Gastrocnemius medialis (tissue), 4 donors: ENCODE measurements around the gene ARID5B.

Experiments used
- CTCF ChIP-seq, 5 experiments: fragments of 450-650 bp in 3 of 5; fragments of 200-600 bp in 2 of 5; sonication (generic) in 2 of 5; IDR thresholded peaks in 4 of 5; conservative IDR thresholded peaks in 1 of 5; 1 replicate in 4 of 5; 2 replicates in 1 of 5; pipeline ENCODE4 v1.5.1; 2016 to 2019; ENCODE audit warnings: antibody characterized with exemption in 5 of 5, mild to moderate bottlenecking in 3 of 5, moderate library complexity in 3 of 5
- POLR2A ChIP-seq, 2 donors: fragments of 450-650 bp; IDR thresholded peaks; one replicate each; pipeline ENCODE4 v1.6.1; 2017; ENCODE audit warnings: antibody characterized with exemption in 2 of 2, mild to moderate bottlenecking in 2 of 2, moderate library complexity in 2 of 2

DNA sequence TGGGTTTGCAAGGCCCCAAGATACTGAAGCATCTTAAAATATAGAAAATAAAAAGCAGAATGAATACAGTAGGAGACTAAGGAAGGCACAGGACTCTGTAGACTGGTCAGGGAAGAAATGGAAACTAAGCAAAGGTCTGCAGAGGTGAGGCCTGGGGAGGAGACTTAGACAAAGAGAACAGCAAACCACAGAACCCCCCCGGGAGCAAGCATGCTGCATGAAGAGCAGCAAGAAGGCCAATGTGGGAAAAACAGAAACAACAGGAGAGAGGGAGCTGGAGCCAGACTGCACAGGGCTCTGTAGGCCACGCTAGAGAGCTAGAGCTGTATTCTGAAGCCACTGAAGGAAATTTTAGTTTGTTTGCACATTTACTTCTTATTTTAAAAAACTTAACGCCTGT, 45.7 kb upstream of the ARID5B start:
- TF ChIP-seq CTCF (IDR thresholded peaks at IDR 0.05 in 4 of 5, conservative IDR thresholded peaks at IDR 0.05 in 1 of 5): no peak
- no peak for TF ChIP-seq POLR2A (IDR thresholded peaks at IDR 0.05)
